A549 (cell line): Measurements from ENCODE around the gene ROR1. TPM values are rescaled to one million over a fixed set of nuclear protein-coding genes. Genes with fewer than 3 reads are reported as not detected.

Experiments used
- ATAC-seq, 2 experiments: fragments of 200-7000 bp in 1 of 2; fragments of >200 bp in 1 of 2; cut with Nextera tagmentation in 1 of 2; cut with Tn5 transposase in 1 of 2; 3 replicates each; pipeline versions ENCODE4 v1.8.0 to v1.9.1; 2018 to 2020; ENCODE audit warnings: mild to moderate bottlenecking in 1 of 2, moderate library complexity in 1 of 2
- CTCF ChIA-PET: fragments of 300-600 bp; sonication (Branson Sonifier 250); formaldehyde crosslinking; extraction: SDS; loops from one replicate; lab custom pipeline; 2021; ENCODE audit warnings: antibody characterized with exemption, inconsistent platforms; lab: Yijun Ruan, JAX
- POLR2A ChIA-PET: fragments of 350-600 bp; formaldehyde crosslinking; extraction: SDS; loops from one replicate; lab custom pipeline; 2021; ENCODE audit warnings: antibody characterized with exemption, inconsistent platforms; lab: Yijun Ruan, JAX
- DNase-seq, 2 experiments: peaks; one replicate each; pipeline versions ENCODE4 v3.0.0 to v3.0.0-alpha.2; 2011 to 2016; ENCODE audit warnings: low read depth in 1 of 2, low spot score in 1 of 2
- FAIRE-seq: peaks from 2 replicates; lab custom pipeline; 2011; peaks lifted over from hg19 to GRCh38; lab: Jason Lieb, UNC
- H3K27ac ChIP-seq, 2 experiments: fragments of >200 bp; sonication (Bioruptor Twin); formaldehyde crosslinking; 3 replicates each; pipeline ENCODE4 v1.5.1; 2016 to 2017
- H3K4me1 ChIP-seq: fragments of >200 bp; sonication (Bioruptor Twin); formaldehyde crosslinking; 3 replicates; pipeline ENCODE4 v1.6.1; 2016
- H3K4me2 ChIP-seq: fragments of >200 bp; sonication (Bioruptor Twin); formaldehyde crosslinking; 3 replicates; pipeline ENCODE4 v1.6.1; 2016
- H3K4me3 ChIP-seq: fragments of >200 bp; sonication (Bioruptor Twin); formaldehyde crosslinking; 3 replicates; pipeline ENCODE4 v1.5.1; 2016
- H3K9me3 ChIP-seq: fragments of >200 bp; sonication (Bioruptor Twin); formaldehyde crosslinking; 3 replicates; pipeline ENCODE4 v1.6.1; 2016
- BHLHE40 ChIP-seq: IDR thresholded peaks from 2 replicates; pipeline ENCODE4 v1.6.1; 2012; ENCODE audit warnings: low read depth, low read length, inconsistent platforms
- CBX2 ChIP-seq: fragments of 200-600 bp; sonication (generic); IDR thresholded peaks from 2 replicates; pipeline ENCODE4 v1.6.1; 2016; ENCODE audit warnings: low read depth, mild to moderate bottlenecking, borderline replicate concordance
- CBX8 ChIP-seq: fragments of 200-600 bp; sonication (generic); IDR thresholded peaks from 2 replicates; pipeline ENCODE4 v1.6.1; 2016
- CHD2 ChIP-seq: fragments of 150-350 bp; IDR thresholded peaks from 2 replicates; pipeline ENCODE4 v1.6.1; 2014; ENCODE audit warnings: low read length; ENCODE audit not compliant: partially characterized antibody
- EHF ChIP-seq: fragments of 250-450 bp; sonication (Bioruptor Pico); IDR thresholded peaks from 2 replicates; pipeline ENCODE4 v1.5.0; 2020; ENCODE audit warnings: mild to moderate bottlenecking
- EHMT2 ChIP-seq: fragments of 200-600 bp; sonication (generic); IDR thresholded peaks from 2 replicates; pipeline ENCODE4 v1.6.1; 2016; ENCODE audit warnings: antibody characterized with exemption, low read depth, mild to moderate bottlenecking, moderate library complexity
- ELK1 ChIP-seq: fragments of 150-350 bp; IDR thresholded peaks from 2 replicates; pipeline ENCODE4 v1.6.1; 2014; ENCODE audit warnings: low read depth, mild to moderate bottlenecking, low read length
- EP300 ChIP-seq, 2 experiments: fragments of >200 bp; sonication (Bioruptor Twin); formaldehyde crosslinking; IDR thresholded peaks; 2 replicates in 1 of 2; 3 replicates in 1 of 2; pipeline ENCODE4 v1.6.1; 2016 to 2017
- ESRRA ChIP-seq: fragments of 150-350 bp; IDR thresholded peaks from 2 replicates; pipeline ENCODE4 v1.6.1; 2014; ENCODE audit warnings: mild to moderate bottlenecking, low read length, borderline replicate concordance
- FOSB ChIP-seq: fragments of 250-450 bp; sonication (Bioruptor Pico); IDR thresholded peaks from 2 replicates; pipeline ENCODE4 v1.5.0; 2020; ENCODE audit warnings: mild to moderate bottlenecking, moderate library complexity
- FOSL2 ChIP-seq, 2 experiments: fragments of 450-650 bp in 1 of 2; fragments of >200 bp in 1 of 2; sonication (Bioruptor Twin) in 1 of 2; formaldehyde crosslinking; IDR thresholded peaks; 2 replicates each; pipeline versions ENCODE4 v1.5.0 to v1.6.1; 2016 to 2020; ENCODE audit warnings: mild to moderate bottlenecking in 1 of 2, moderate library complexity in 1 of 2
- HDAC2 ChIP-seq: fragments of 200-600 bp; sonication (generic); IDR thresholded peaks from 2 replicates; pipeline ENCODE4 v1.6.1; 2016
- HES2 ChIP-seq: fragments of >200 bp; sonication (Bioruptor Twin); formaldehyde crosslinking; IDR thresholded peaks from 2 replicates; pipeline ENCODE4 v1.6.1; 2016
- HOXA7 ChIP-seq: fragments of 250-450 bp; sonication (Bioruptor Pico); IDR thresholded peaks from 2 replicates; pipeline ENCODE4 v1.5.0; 2020; ENCODE audit warnings: mild to moderate bottlenecking, moderate library complexity
- HOXB5 ChIP-seq: fragments of 250-450 bp; sonication (Bioruptor Pico); IDR thresholded peaks from 2 replicates; pipeline ENCODE4 v1.5.0; 2020; ENCODE audit warnings: mild to moderate bottlenecking, moderate library complexity
- KDM1A ChIP-seq: fragments of 200-600 bp; sonication (generic); IDR thresholded peaks from 2 replicates; pipeline ENCODE4 v1.6.1; 2016; ENCODE audit warnings: low read depth, mild to moderate bottlenecking
- KDM5A ChIP-seq: fragments of 200-600 bp; sonication (generic); IDR thresholded peaks from 2 replicates; pipeline ENCODE4 v1.6.1; 2016; ENCODE audit warnings: antibody characterized with exemption, mild to moderate bottlenecking
- PHF8 ChIP-seq: fragments of 200-600 bp; sonication (generic); IDR thresholded peaks from 2 replicates; pipeline ENCODE4 v1.6.1; 2016; ENCODE audit warnings: low read depth, mild to moderate bottlenecking, antibody characterized with exemption, moderate library complexity, borderline replicate concordance
- RCOR1 ChIP-seq: fragments of 150-350 bp; IDR thresholded peaks from 2 replicates; pipeline ENCODE4 v1.6.1; 2014; ENCODE audit warnings: antibody characterized with exemption, low read length, low read depth
- RFX5 ChIP-seq: fragments of 450-650 bp; IDR thresholded peaks from 2 replicates; pipeline ENCODE4 v1.7.1; 2014; ENCODE audit warnings: antibody characterized with exemption, mild to moderate bottlenecking, moderate library complexity
- SREBF2 ChIP-seq: fragments of 450-650 bp; IDR thresholded peaks from 2 replicates; pipeline ENCODE4 v1.6.1; 2014; ENCODE audit warnings: mild to moderate bottlenecking, moderate library complexity
- TFCP2L1 ChIP-seq: fragments of 250-450 bp; sonication (Bioruptor Pico); IDR thresholded peaks from 2 replicates; pipeline ENCODE4 v1.5.0; 2021; ENCODE audit warnings: mild to moderate bottlenecking
- ZC3H11A ChIP-seq: fragments of 450-650 bp; IDR thresholded peaks from 2 replicates; pipeline ENCODE4 v1.6.1; 2014; ENCODE audit warnings: antibody characterized with exemption, mild to moderate bottlenecking
- ZSCAN20 ChIP-seq: fragments of 250-450 bp; sonication (Bioruptor Pico); IDR thresholded peaks from 2 replicates; pipeline ENCODE4 v1.8.0; 2022; ENCODE audit warnings: mild to moderate bottlenecking, moderate library complexity
- WGBS: methylation state at CpG from one replicate; pipeline ENCODE4 v1.1.6; 2017; ENCODE audit errors: missing lambda C conversion rate; 5-methylcytosine and 5-hydroxymethylcytosine counted together
- polyA plus RNA-seq, 4 experiments: library from polyadenylated mRNA; depleted of rRNA in 3 of 4; stranded (reverse); fragments of >200 nt; fragmentation: RNase III in 1 of 4; extraction: RNeasy Plus Mini Kit Qiagen cat#74134 plus additional on column Dnase treatment in 1 of 4; gene quantifications; 2 replicates in 3 of 4; 3 replicates in 1 of 4; pipeline ENCODE4 v1.2.3, GENCODE V29; 2011 to 2017
- TF ChIP-seq, protein P1 (sequence below): fragments of 250-450 bp; sonication (Bioruptor Pico); IDR thresholded peaks from 2 replicates; pipeline ENCODE4 v1.5.0; 2020; ENCODE audit warnings: low read depth, mild to moderate bottlenecking, moderate library complexity
- TF ChIP-seq, protein P2 (sequence below): fragments of >200 bp; sonication (Bioruptor Twin); formaldehyde crosslinking; IDR thresholded peaks from 3 replicates; pipeline ENCODE4 v1.5.1; 2016

The ROR1 gene
- polyA plus RNA-seq, 2 of the 4 experiments (the other 2 are of a cell fraction) = 6.5 to 19.0 TPM

DNA sequence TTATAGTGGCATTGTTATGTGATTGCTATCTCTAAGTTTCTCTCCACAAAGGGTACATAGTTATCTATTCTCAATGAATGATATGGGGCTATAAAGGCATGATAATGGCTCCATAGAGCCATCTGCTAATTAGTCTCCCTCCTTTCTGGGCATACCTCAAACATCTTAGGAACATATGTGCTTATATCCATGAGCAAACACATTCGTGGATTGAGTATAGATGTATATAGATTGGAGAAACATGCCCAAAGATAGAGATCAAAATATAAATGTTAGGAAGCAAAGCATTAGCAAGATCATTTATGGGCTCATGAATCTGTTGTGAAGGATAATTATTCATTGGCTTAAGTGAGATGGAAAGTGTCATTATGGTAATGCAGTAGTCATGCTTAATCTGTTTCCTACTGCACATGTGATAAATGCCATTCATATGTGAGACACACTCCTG is 273.8 kb downstream of the ROR1 start:
- Histone ChIP-seq H3K4me3 (no peak overlapping the region), H3K9me3 (no peaks in the 10 kb centered on the region), H3K4me1 (peaks cover 12% of the 10 kb centered on the region; the same call in 2 of the 3 replicates), H3K27ac (no peak overlapping the region), H3K4me2 (no peak overlapping the region)
- no peak for DNase-seq
- TF ChIP-seq FOSL2 (IDR thresholded peaks at IDR 0.05) (no peak), FOSL2 (CRISPR knock-in tag; IDR thresholded peaks at IDR 0.05) (no peak), CBX8 (no peak), EHF (CRISPR knock-in tag) (no peak), EP300 (IDR thresholded peaks at IDR 0.05) (no peak), KDM1A (no peak), ELK1 (no peak), TFCP2L1 (CRISPR knock-in tag) (no peak), SREBF2 (no peak), RCOR1 (no peak), ZSCAN20 (CRISPR knock-in tag) (no peak), KDM5A (no peak), BHLHE40 (no peak)
- TF ChIP-seq, protein P1, sequence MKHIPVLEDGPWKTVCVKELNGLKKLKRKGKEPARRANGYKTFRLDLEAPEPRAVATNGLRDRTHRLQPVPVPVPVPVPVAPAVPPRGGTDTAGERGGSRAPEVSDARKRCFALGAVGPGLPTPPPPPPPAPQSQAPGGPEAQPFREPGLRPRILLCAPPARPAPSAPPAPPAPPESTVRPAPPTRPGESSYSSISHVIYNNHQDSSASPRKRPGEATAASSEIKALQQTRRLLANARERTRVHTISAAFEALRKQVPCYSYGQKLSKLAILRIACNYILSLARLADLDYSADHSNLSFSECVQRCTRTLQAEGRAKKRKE (CRISPR knock-in tag) = no peak
- ChIA-PET POLR2A (no interaction called here), CTCF (no interaction called here)
- no peak for FAIRE-seq
- no peak for ATAC-seq
- WGBS = 92% methylated on average over 1 of the region's 1 CpG

DNA sequence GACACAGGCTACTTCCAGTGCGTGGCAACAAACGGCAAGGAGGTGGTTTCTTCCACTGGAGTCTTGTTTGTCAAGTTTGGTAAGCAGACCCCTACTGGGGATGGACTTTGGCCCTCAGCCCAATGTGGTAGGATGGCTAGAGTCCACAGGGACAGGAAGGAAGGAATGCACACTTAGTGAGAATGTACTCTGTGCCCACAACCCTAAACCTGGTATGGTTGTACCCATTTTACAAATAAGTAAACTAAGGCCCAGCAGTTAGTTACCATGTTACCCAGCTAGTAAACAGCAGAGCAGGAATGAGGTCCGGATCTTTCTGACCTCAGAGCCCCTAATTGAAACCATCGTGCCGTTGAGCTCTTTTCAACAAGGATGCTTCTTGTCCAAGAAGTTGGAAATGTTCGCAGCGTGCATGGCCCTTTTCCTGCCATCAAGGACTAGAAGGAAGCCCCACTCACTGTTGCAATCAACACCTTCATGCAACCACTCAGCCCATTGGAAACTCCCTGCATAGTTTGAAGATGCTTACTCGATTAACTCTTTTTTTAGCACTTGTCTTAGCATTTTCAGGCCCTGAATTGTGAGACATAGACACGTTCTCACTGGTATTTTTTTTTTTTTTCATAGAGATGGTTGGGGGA is 276.2 kb downstream of the ROR1 start:
- no peak for DNase-seq
- CTCF ChIA-PET = no interaction called here
- Histone ChIP-seq H3K9me3 (no peaks in the 10 kb centered on the region), H3K4me1 (peaks cover 7% of the 10 kb centered on the region; the same call in 1 of the 3 replicates), H3K27ac (no peak overlapping the region), H3K4me2 (no peak overlapping the region), H3K4me3 (no peak overlapping the region)
- TF ChIP-seq TFCP2L1 (CRISPR knock-in tag) = no peak
- TF ChIP-seq HES2 = no peak
- TF ChIP-seq FOSB (CRISPR knock-in tag) = no peak
- TF ChIP-seq HDAC2 = no peak
- no peak for TF ChIP-seq EHMT2
- no peak for TF ChIP-seq CHD2
- no peak for TF ChIP-seq HOXB5 (CRISPR knock-in tag)
- TF ChIP-seq KDM1A = no peak
- ATAC-seq = no peak
- 89% methylated on average over 9 of the region's 9 CpGs for WGBS
- POLR2A ChIA-PET = no interaction called here
- no peak for FAIRE-seq

- TF ChIP-seq, protein P2, sequence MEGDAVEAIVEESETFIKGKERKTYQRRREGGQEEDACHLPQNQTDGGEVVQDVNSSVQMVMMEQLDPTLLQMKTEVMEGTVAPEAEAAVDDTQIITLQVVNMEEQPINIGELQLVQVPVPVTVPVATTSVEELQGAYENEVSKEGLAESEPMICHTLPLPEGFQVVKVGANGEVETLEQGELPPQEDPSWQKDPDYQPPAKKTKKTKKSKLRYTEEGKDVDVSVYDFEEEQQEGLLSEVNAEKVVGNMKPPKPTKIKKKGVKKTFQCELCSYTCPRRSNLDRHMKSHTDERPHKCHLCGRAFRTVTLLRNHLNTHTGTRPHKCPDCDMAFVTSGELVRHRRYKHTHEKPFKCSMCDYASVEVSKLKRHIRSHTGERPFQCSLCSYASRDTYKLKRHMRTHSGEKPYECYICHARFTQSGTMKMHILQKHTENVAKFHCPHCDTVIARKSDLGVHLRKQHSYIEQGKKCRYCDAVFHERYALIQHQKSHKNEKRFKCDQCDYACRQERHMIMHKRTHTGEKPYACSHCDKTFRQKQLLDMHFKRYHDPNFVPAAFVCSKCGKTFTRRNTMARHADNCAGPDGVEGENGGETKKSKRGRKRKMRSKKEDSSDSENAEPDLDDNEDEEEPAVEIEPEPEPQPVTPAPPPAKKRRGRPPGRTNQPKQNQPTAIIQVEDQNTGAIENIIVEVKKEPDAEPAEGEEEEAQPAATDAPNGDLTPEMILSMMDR = no peak
- TF ChIP-seq ESRRA (no peak), PHF8 (no peak), HOXA7 (CRISPR knock-in tag) (no peak), HES2 (no peak), RFX5 (no peak), TFCP2L1 (CRISPR knock-in tag) (no peak), ZC3H11A (no peak), CBX2 (no peak)
- Histone ChIP-seq H3K4me1 (peaks cover 7% of the 10 kb centered on the region; the same call in 1 of the 3 replicates), H3K9me3 (no peaks in the 10 kb centered on the region), H3K27ac (no peak overlapping the region), H3K4me2 (no peak overlapping the region), H3K4me3 (no peak overlapping the region)
- FAIRE-seq (no peak), DNase-seq (no peak), ATAC-seq (no peak)
- POLR2A ChIA-PET = no interaction called here
- CTCF ChIA-PET = no interaction called here
- 70% methylated on average over 2 of the region's 2 CpGs for WGBS
Observed at GRCh38 chr1:64050601-64051000, 276.8 kb downstream of the ROR1 start.
